RWPE2 (cell line): ENCODE data around the gene IGFBP7.

Experiments used
- ATAC-seq: fragments of 200-7000 bp; cut with Tn5 transposase; 3 replicates; pipeline ENCODE4 v1.9.1; 2021; ENCODE audit warnings: low read depth
- DNase-seq: peaks from one replicate; pipeline ENCODE4 v3.0.0-alpha.2; 2020; ENCODE audit warnings: low spot score
- H3K27ac ChIP-seq: fragments of 450-650 bp; 2 replicates; pipeline ENCODE4 v1.5.1; 2017; ENCODE audit warnings: mild to moderate bottlenecking; ENCODE audit not compliant: poor library complexity, severe bottlenecking
- H3K27me3 ChIP-seq: fragments of 250-450 bp; sonication (Bioruptor Pico); 2 replicates; pipeline ENCODE4 v1.5.1; 2021; ENCODE audit warnings: mild to moderate bottlenecking, moderate library complexity; ENCODE audit not compliant: insufficient read depth, poor library complexity, severe bottlenecking
- H3K36me3 ChIP-seq: fragments of 250-450 bp; sonication (Bioruptor Pico); 2 replicates; pipeline ENCODE4 v1.5.1; 2020; ENCODE audit warnings: low read depth, mild to moderate bottlenecking, moderate library complexity
- H3K4me1 ChIP-seq: fragments of 250-450 bp; sonication (Bioruptor Pico); 2 replicates; pipeline ENCODE4 v1.5.1; 2021; ENCODE audit warnings: mild to moderate bottlenecking, moderate library complexity; ENCODE audit not compliant: insufficient read depth, poor library complexity, severe bottlenecking
- H3K4me3 ChIP-seq: fragments of 250-450 bp; sonication (Bioruptor Pico); 2 replicates; pipeline ENCODE4 v1.5.1; 2021; ENCODE audit warnings: mild to moderate bottlenecking, moderate library complexity; ENCODE audit not compliant: severe bottlenecking
- H3K9me3 ChIP-seq: fragments of 250-450 bp; sonication (Bioruptor Pico); 2 replicates; pipeline ENCODE4 v1.5.1; 2021; ENCODE audit warnings: mild to moderate bottlenecking, moderate library complexity; ENCODE audit not compliant: severe bottlenecking
- CTCF ChIP-seq: fragments of 450-650 bp; IDR thresholded peaks from one replicate; pipeline ENCODE4 v1.5.1; 2017; ENCODE audit warnings: mild to moderate bottlenecking, moderate library complexity; ENCODE audit not compliant: poor library complexity, severe bottlenecking

Gene IGFBP7

DNA sequence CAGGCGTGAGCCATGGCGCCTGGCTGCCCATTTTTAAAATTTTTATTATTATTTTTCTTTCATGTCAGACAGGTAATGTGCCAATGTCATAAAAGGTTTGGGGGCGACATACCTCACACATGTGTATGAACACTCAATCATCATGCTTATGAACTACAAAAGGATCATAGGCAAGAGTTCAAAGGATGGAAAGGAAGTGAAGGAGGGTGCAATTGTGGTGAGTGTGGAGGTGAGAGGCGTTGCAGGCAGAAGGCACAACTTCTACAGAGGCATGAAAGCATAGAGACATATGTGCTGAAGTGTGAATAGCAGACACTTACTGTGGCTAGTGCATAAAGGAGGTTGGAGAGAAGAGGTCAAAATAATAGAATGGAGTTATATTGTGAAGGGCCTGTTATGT, 4.0 kb downstream of the IGFBP7 start:
- Histone ChIP-seq H3K27me3 (no peaks in the 10 kb centered on the region), H3K36me3 (peaks cover 56% of the 10 kb centered on the region), H3K27ac (peak overlapping the region; percentile 86), H3K9me3 (no peaks in the 10 kb centered on the region), H3K4me3 (no peak overlapping the region), H3K4me1 (peaks cover 65% of the 10 kb centered on the region)
- no peak for DNase-seq
- no peak for ATAC-seq
- no peak for TF ChIP-seq CTCF

GRCh38 chr4:57104706-57105560, 5.3 kb downstream of the IGFBP7 start:
- TF ChIP-seq CTCF: no peak
- ATAC-seq (no peak; the same call in 2 of the 3 replicates), DNase-seq (no peak)
- H3K4me1 ChIP-seq: peaks cover 62% of the 10 kb centered on the region
- peaks cover 66% of the 10 kb centered on the region for H3K36me3 ChIP-seq
- H3K27ac ChIP-seq: peak overlapping the region; percentile 86
- no peaks in the 10 kb centered on the region for H3K9me3 ChIP-seq
- H3K27me3 ChIP-seq: no peaks in the 10 kb centered on the region
- H3K4me3 ChIP-seq: no peak overlapping the region

DNA sequence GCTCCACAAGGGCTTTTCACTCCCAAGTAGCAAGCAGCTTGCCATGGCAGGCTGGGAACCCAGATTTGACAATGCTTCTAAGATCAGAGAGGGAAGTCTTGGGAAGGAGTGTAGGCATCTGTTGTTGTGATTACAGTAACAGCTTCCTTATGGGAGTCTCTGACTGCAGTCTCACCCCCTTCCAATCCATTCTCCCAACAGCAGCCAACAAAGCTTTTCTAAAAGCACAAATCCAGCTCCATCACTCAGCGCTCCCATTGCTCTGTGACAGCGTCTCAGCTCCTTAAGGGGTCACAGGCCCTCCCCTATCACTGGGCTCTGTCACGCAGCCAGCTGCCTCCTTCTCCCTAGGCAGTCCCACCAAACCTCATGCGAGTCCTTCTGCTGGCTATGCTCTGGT, 7.1 kb downstream of the IGFBP7 start:
- Histone ChIP-seq H3K36me3 (peaks cover 66% of the 10 kb centered on the region), H3K9me3 (no peaks in the 10 kb centered on the region), H3K27me3 (no peaks in the 10 kb centered on the region), H3K4me1 (peaks cover 59% of the 10 kb centered on the region), H3K27ac (peak overlapping the region; percentile 86), H3K4me3 (no peak overlapping the region)
- no peak for TF ChIP-seq CTCF
- no peak for DNase-seq
- no peak for ATAC-seq

- H3K36me3 ChIP-seq: peaks cover 63% of the 10 kb centered on the region
- H3K9me3 ChIP-seq: no peaks in the 10 kb centered on the region
- TF ChIP-seq CTCF: no peak
- ATAC-seq (peak; percentile 81), DNase-seq (peak; percentile 86)
- H3K27ac ChIP-seq: peak overlapping the region; percentile 86
- H3K4me1 ChIP-seq: peaks cover 53% of the 10 kb centered on the region
- no peak overlapping the region for H3K4me3 ChIP-seq
- no peaks in the 10 kb centered on the region for H3K27me3 ChIP-seq
These were observed 8.0 kb downstream of the IGFBP7 start for GRCh38 chr4:57102050-57102624.
